ENCODE data around the gene CFAP46.
"Not testable (repeated sequence)": the region's sequence is repeated elsewhere in the genome, so short reads cannot be mapped to it uniquely, and the experiment has no call there.

CFAP46 gene

GRCh38 chr10:132943791-132944404 is 1.5 kb upstream of the CFAP46 start:
- no peak for DNase-seq

GRCh38 chr10:132943058-132943790 is 854 bp upstream of the CFAP46 start:
- DNase-seq: no peak

GRCh38 chr10:132941640-132942051 is 724 bp downstream of the CFAP46 start:
- no peak for DNase-seq

GRCh38 chr10:132940791-132941465 is 1.4 kb downstream of the CFAP46 start:
- no peak for DNase-seq

- peak; percentile 57 for DNase-seq
Observed at GRCh38 chr10:132939957-132940790, 2.2 kb downstream of the CFAP46 start.

GRCh38 chr10:132939378-132939955 is 2.9 kb downstream of the CFAP46 start:
- no peak for DNase-seq

GRCh38 chr10:132938472-132939339 is 3.7 kb downstream of the CFAP46 start:
- no peak for DNase-seq

GRCh38 chr10:132937861-132938260 is 4.5 kb downstream of the CFAP46 start:
- no peak for DNase-seq

GRCh38 chr10:132934953-132935352 is 7.4 kb downstream of the CFAP46 start:
- no peak for DNase-seq

GRCh38 chr10:132933308-132934042 is 8.9 kb downstream of the CFAP46 start:
- DNase-seq: no peak

- DNase-seq: no peak
Observed at GRCh38 chr10:132932461-132933307, 9.7 kb downstream of the CFAP46 start.

- not testable (repeated sequence) for DNase-seq
Observed at GRCh38 chr10:132931258-132932250, 10.8 kb downstream of the CFAP46 start.

GRCh38 chr10:132930701-132931100 is 11.7 kb downstream of the CFAP46 start:
- not testable (repeated sequence) for DNase-seq

- DNase-seq: no peak
Observed at GRCh38 chr10:132929953-132930548, 12.3 kb downstream of the CFAP46 start.

- DNase-seq: no peak
Observed at GRCh38 chr10:132929480-132929879, 12.9 kb downstream of the CFAP46 start.

GRCh38 chr10:132928261-132928660 is 14.1 kb downstream of the CFAP46 start:
- DNase-seq: no peak

- DNase-seq: no peak
Observed at GRCh38 chr10:132927824-132928223, 14.5 kb downstream of the CFAP46 start.

All from stimulated activated CD4-positive, alpha-beta T cell treated with anti-CD3 and anti-CD28 coated beads, Interleukin-4, amount 100 ng/mL, for 24 hours (primary cell).